GM12801 (cell line): ENCODE measurements around the gene ARMCX4.

Experiments
- TF ChIP-seq, protein P1 (sequence below): IDR thresholded peaks from one replicate; pipeline ENCODE4 v1.5.1; 2011; ENCODE audit warnings: control low read depth; ENCODE audit not compliant: insufficient read length; ENCODE audit errors: extremely low read depth

The ARMCX4 gene

DNA sequence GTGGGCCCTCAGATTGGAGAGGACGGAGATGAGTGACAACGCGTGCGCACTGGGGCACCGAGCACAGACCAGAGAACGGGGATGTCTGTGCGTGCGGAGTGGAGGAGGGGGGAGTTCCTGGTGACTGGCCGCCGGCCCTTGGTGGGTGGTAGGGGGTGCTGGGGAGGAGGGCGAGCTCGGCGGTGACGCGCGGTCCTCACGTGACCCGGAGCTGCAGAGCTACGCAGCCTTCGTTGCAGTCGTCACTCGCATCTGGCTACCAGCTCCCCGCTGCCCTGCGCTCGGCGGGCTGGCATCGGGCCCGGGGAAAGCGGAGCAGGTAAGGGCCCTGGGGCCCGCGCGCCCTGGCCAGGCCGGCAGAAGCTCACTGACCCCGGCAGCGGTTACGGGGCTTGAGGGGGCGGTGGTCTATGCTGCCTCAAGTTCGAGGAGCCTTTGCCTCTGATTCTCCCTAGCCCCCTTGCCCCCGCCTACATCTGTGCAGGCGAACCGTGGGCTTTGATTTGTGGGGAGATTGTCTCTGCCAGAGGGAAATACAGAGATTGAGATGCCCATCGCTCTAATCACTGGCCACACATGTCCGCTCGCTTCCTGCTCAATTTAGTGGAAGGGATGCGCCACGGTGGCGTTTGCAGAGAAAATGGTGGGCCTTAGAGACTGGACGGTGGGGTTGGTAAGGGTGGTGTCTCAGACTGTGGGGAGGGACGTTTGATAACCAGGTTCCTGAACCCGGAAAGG lies at the start of gene ARMCX4:
Gene ARMCX4 (plus strand): TSS at position 245 of the 738 bp plus-strand sequence. CDS start 3,134 bp downstream, outside the sequence.
- TF ChIP-seq, protein P1, sequence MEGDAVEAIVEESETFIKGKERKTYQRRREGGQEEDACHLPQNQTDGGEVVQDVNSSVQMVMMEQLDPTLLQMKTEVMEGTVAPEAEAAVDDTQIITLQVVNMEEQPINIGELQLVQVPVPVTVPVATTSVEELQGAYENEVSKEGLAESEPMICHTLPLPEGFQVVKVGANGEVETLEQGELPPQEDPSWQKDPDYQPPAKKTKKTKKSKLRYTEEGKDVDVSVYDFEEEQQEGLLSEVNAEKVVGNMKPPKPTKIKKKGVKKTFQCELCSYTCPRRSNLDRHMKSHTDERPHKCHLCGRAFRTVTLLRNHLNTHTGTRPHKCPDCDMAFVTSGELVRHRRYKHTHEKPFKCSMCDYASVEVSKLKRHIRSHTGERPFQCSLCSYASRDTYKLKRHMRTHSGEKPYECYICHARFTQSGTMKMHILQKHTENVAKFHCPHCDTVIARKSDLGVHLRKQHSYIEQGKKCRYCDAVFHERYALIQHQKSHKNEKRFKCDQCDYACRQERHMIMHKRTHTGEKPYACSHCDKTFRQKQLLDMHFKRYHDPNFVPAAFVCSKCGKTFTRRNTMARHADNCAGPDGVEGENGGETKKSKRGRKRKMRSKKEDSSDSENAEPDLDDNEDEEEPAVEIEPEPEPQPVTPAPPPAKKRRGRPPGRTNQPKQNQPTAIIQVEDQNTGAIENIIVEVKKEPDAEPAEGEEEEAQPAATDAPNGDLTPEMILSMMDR, result no peak

DNA sequence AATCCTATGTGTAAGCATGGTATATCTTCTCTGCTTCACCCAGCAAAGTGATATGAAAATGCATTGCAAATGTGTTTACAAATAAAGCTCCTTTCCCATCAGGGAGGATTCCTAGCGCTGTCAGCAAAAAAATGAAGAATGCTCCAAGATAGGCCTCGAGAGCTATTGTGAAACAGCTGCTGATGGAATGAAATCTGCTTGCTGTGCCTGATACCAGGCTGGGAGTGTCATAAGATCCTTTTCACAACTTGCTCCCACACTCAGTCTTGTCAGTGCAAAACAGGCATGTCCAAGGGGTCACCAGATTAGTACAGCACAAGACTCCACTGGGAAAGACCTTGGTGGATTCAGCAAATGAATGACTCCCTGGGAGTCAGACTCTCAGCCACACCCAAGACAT lies 43.2 kb upstream of the ARMCX4 start:
- TF ChIP-seq, protein P1, result no peak

DNA sequence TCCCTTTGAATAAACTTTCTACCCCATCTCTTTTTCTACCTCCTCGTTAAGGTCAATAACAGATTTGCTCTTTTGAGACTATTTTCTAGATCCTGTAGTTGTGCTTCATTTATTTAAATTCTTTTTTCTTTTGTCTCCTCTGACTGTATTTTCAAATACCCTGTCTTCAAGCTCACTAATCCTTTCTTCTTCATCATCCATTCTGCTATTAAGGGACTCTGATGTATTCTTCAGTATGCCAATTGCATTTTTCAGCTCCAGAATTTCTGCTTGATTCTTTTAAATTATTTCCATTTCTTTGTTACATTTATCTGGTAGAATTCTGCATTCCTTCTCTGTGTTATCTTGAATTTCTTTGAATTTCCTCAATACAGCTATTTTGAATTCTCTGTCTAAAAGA lies 36.0 kb upstream of the ARMCX4 start:
- TF ChIP-seq, protein P1, result no peak

DNA sequence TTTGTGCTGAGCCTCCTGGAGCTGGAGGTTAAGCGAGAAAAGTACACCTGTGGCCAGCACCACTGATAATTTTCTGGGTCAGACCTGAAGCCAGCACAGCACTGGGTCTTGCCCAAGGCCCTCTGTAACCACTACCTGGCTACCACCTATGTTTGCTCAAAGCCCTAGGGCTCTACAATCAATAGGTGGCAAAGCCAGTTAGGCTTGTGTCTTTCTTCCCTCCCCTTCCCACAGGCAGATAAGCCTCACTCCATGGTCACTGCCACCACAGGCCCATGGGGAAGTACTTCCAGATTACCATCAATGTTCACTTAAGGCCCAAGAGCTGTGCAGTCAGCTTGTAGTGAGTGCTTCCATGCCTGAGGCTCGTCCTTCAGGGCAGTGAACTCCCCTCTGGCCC lies 35.2 kb upstream of the ARMCX4 start:
- TF ChIP-seq, protein P1, result no peak

DNA sequence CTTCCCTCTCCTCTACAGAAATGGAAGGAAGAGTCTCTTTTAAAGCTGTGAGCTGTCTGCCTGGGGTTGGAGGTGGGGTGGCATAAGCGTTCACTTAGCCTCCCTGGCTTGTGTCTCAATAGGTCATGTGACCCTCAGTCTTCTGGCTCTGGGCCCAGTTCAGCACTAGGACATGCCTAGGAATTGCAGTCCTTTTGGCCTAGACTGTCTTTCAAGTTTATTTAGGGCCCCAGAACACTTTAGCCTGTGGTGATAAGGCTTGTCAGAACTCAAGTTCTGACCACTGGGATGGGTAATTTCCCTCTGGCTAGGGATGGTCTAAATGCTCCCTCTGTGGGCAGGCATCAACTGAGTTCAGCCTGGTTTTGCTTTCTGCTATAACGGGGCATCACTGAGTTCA lies 34.3 kb upstream of the ARMCX4 start:
- TF ChIP-seq, protein P1, result no peak

DNA sequence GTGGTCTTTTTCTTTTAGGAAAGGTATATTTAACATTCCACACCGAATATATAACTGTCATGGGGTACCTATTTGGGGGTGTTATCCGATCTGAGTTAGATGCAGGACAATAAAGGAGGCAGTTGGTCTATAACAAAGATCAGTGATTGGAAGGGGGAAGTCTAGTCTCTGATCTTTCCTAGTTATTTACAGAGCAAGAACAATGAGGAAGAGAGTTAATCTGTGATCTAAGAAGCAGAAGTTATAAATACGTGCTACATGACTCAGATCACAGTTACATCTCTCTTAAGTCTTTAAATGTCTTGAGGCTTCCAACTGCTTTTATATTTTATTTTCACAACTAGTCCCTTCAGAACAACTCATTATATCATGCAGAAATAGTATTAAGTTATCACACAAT lies 33.2 kb upstream of the ARMCX4 start:
- TF ChIP-seq, protein P1, result no peak

DNA sequence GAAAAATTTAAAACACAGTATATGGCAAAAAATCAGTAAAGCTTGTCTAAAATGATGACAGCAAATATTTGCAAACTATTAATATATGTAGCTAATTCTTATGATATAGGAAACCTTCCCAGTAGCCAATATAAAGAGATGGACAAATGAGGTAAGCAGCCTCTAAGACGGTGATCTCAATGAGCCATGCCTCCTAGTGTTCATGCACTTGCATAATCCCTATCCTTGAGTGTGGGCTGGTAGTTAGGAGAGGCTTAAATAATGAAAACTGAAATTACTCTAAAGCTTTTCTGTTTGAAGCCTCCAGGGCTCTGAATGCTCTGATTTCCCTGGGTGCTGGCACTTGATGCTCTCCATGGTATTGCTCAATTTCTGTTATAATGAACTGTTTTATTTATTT lies 24.6 kb upstream of the ARMCX4 start:
- TF ChIP-seq, protein P1, result no peak

DNA sequence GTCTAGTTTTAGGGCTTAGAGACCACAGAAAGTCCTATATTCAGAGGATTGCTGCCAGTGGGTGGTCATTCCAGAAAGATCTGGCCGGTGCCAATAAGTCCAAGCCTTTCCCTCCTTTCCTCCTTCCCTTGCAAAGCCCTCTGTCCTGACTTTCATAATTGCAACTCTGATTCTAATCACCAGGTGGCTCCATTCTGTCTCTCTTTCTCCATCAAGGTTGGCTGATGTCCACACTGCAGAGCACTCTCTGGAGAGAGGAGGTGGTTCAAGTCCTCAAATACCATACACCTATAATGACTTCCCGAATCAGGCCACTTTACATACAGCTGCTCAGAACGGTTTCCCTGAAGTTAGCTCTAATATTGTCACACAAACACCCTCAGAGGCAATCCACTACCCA lies 22.4 kb upstream of the ARMCX4 start:
- TF ChIP-seq, protein P1, result no peak
